GM21717 (cell line): ENCODE measurements around the gene PHEX.

Source experiments
- ATAC-seq: cut with Tn5 transposase; IDR thresholded peaks from one replicate; pipeline ENCODE4 v1.9.1; 2021; ENCODE audit warnings: mild to moderate bottlenecking, moderate library complexity; ENCODE audit not compliant: unreplicated experiment

PHEX gene

GRCh38 chrX:22032084-22032483, at the start of gene PHEX:
TSS of gene PHEX (plus strand) at chrX:22032325. CDS start at chrX:22033006, 681 bp downstream.
- ATAC-seq: no peak

GRCh38 chrX:21985332-21985777, 46.8 kb upstream of the PHEX start:
- peak; percentile 88 for ATAC-seq

GRCh38 chrX:21986596-21986995, 45.5 kb upstream of the PHEX start:
- ATAC-seq: no peak

GRCh38 chrX:21989384-21989783, 42.7 kb upstream of the PHEX start:
- peak; percentile 43 for ATAC-seq

GRCh38 chrX:21990832-21991231, 41.3 kb upstream of the PHEX start:
- ATAC-seq: no peak

- no peak for ATAC-seq
These were observed 40.6 kb upstream of the PHEX start for GRCh38 chrX:21991504-21991903.

- ATAC-seq: peak; percentile 83
These were observed 38.9 kb upstream of the PHEX start for GRCh38 chrX:21993265-21993664.

- no peak for ATAC-seq
These were observed 35.2 kb upstream of the PHEX start for GRCh38 chrX:21996872-21997455.

- ATAC-seq: no peak
These were observed 34.1 kb upstream of the PHEX start for GRCh38 chrX:21998037-21998436.

- ATAC-seq: no peak
These were observed 27.3 kb upstream of the PHEX start for GRCh38 chrX:22004866-22005265.

GRCh38 chrX:22012051-22012450, 20.1 kb upstream of the PHEX start:
- ATAC-seq: no peak

GRCh38 chrX:22012931-22013330, 19.2 kb upstream of the PHEX start:
- ATAC-seq: no peak

- no peak for ATAC-seq
These were observed 16.9 kb upstream of the PHEX start for GRCh38 chrX:22015139-22015750.

- no peak for ATAC-seq
These were observed 10.3 kb upstream of the PHEX start for GRCh38 chrX:22021751-22022324.

- no peak for ATAC-seq
These were observed 7.5 kb upstream of the PHEX start for GRCh38 chrX:22024577-22024976.

GRCh38 chrX:22025751-22026150, 6.4 kb upstream of the PHEX start:
- ATAC-seq: no peak

GRCh38 chrX:22026731-22027130, 5.4 kb upstream of the PHEX start:
- ATAC-seq: no peak

GRCh38 chrX:22032506-22032905, 381 bp downstream of the PHEX start:
- no peak for ATAC-seq

GRCh38 chrX:22033818-22034217, 1.7 kb downstream of the PHEX start:
- no peak for ATAC-seq

GRCh38 chrX:22035236-22035635, 3.1 kb downstream of the PHEX start:
- ATAC-seq: no peak

- ATAC-seq: no peak
These were observed 5.1 kb downstream of the PHEX start for GRCh38 chrX:22037225-22037624.

- no peak for ATAC-seq
These were observed 5.9 kb downstream of the PHEX start for GRCh38 chrX:22037911-22038537.
